DND-41 (cell line): ENCODE measurements around the gene CSPG5.

Experiments
- CTCF ChIP-seq: IDR thresholded peaks from 2 replicates; pipeline ENCODE4 v1.5.1; 2012; ENCODE audit warnings: borderline replicate concordance, low read length, moderate library complexity, mild to moderate bottlenecking; ENCODE audit not compliant: poor library complexity, severe bottlenecking; ENCODE audit errors: extremely low read depth
- EZH2 ChIP-seq: IDR thresholded peaks from 3 replicates; pipeline ENCODE4 v1.6.1; 2012; ENCODE audit warnings: borderline replicate concordance, low read depth, mild to moderate bottlenecking, moderate library complexity, low read length, inconsistent platforms; ENCODE audit not compliant: severe bottlenecking

GRCh38 chr3:47577583-47578118, 1.0 kb downstream of the CSPG5 start:
- no peak for TF ChIP-seq CTCF
- TF ChIP-seq EZH2 = no peak
